Activated CD8-positive, alpha-beta memory T cell treated with anti-CD3 and anti-CD28 coated beads, Interleukin-2, amount 50 U/mL, for 1 hour (primary cell): ENCODE measurements around the gene OR2Z1.

Source experiments
- DNase-seq: peaks from one replicate; pipeline ENCODE4 v3.0.0-alpha.2; 2020; ENCODE audit errors: extremely low read depth

OR2Z1 gene, protein sequence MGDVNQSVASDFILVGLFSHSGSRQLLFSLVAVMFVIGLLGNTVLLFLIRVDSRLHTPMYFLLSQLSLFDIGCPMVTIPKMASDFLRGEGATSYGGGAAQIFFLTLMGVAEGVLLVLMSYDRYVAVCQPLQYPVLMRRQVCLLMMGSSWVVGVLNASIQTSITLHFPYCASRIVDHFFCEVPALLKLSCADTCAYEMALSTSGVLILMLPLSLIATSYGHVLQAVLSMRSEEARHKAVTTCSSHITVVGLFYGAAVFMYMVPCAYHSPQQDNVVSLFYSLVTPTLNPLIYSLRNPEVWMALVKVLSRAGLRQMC

DNA sequence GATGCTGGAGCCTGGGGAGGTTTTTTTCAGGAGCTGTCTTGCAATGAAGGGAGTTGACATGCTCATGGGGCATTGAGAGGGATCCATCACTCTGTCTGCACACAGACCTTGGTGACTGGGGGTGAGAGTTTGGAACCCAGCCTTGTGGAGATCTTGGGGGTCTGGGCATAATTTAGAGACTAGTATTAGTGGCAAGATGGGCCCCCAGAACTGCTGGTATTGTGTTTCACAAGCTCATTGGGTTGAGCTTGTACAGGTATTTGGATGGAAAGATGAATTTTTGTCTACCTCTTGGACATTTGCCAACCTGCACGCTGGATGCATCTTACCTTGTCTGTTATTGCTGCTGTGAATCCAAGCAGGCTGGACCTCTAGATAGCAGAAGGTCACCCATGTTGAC lies at the start of gene OR2Z1:
Gene OR2Z1, plus strand, starts transcription at position 301 of the 400 bp plus-strand sequence. CDS start 9,395 bp downstream, outside the sequence.
- no peak for DNase-seq

DNA sequence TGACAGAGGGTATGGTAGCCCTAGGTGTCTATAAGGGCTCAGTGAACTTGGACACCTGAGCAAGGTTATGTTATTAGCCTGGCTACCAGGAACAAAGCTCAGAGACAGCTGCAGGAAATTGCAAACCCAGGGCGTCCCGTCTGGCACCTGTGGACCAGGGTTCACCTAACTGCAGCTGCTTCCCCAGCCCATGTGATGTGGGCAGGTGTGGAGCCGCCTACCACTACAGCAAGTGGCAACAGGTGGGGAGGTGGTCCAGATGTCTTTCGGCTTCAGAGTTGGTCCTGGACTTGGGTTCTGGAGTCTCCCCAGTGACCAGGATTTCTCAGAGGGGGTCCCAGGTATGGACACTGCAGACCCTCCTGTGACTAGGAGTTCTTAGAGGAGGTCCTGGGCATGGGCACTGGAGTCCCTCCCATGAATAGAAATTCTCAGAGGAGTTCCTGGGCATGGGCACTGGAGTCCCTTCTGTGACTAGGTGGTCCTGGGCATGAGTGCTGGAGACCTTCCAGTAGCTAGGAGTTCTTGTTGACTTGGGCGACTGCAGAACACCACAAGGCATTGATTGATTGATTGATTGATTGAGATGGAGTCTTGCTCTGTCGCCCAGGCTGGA lies 48.0 kb upstream of the OR2Z1 start:
- DNase-seq, result no peak

DNA sequence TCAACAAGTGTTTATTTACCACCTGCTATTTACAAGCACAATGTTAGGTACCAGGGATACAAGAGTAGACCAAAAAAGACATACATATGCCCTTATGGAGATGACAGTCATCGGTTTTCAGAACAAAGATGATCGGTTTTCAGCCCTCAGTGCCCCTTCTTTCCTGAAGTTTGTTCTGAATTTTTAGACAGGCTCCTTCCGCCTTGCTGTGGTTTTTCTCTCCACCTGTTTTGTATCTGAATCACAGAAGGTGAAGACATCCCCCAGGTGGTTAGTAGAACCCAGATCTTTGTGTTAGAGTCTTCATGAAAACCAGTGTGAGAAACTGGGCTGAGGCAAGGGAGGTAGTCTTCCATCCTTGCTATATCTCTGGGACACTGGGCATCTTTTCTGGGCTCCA lies 46.4 kb upstream of the OR2Z1 start:
- DNase-seq, result no peak

DNA sequence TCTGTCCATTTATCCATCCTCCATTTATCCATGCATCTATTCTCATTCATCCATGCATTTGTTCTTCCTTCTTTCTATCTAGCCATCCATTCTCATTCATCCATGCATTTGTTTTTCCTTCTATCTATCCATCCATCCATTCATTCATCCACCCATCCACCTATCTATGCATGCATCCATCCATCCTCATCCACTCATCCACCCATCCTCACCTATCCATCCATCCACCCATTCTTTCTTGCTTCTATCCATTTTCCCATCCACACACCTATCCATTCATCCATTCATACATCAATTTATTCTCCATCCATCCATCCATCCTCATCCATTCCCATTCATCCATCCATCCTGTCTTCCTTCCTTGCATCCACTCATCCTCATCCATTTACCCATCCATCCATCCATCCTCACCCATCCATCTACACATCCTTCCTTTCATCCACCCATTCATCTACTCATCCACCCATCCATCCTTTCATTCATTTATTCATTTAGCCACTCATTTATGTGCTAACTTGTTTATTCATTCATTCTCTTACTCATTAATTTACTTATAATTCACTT lies 43.1 kb upstream of the OR2Z1 start:
- no peak for DNase-seq

DNA sequence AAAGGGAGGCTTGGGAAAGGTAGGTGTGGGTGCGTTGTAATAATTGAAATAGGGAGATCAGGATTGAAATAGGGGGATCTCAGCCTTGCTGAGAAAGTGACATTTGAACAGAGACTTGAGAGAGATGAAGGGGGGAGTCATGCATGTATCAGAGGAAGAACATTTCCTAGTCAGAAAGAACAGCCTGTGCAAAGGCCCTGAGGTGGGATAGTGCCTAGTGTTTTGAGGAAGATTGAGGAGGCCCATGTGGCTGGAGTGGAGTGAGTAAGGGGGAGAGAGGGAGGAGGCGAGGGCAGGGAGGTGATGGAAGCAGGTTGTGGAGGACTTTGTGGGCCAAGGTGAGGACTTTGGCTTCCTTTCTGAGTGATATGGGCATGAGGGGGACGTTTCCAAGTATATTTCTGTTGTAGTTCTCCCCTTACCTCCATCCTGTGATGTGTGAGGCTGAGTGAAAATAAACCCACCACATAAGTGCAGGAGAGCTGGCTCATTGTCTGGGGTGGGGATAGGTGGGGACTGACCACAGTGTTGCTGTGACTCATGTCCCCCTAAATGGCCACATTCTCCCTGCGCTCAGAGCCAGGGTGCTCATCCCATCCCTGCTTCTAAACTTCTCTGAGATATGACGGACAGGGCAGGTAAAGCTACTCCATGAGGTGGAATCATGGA lies 40.6 kb upstream of the OR2Z1 start:
- no peak for DNase-seq

DNA sequence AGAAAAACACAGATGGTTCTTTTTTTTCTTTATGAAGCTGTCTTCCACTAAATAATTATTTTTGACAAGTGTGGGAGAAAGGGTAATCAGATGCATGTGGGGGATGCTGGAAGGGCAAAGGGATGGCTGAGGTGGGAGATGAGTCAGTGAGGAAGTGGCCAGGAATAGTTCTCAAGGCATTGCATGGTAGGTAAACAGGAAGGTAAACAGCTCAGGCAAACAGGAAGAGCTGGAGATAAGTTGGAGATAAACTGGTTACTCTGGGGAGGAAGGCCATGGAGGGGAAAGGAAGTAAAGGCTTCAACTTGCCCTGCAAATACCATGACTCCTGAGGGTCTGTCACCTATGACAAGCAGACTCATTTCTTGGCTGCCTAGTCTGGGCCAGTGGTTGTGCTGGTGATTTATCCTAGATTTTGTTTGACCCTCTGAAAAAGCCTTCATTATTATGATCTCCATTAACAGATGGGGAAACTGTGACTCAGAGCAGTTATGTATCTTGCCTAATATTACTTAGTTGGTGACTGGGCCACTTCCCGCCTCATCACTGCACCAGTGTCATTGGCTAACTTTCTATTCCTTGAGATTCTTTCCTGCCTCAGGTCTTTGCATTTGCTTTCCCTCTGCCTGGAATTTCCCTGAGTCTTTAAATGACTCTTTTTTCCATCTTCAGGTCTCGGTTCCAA lies 39.9 kb upstream of the OR2Z1 start:
- DNase-seq, result no peak

DNA sequence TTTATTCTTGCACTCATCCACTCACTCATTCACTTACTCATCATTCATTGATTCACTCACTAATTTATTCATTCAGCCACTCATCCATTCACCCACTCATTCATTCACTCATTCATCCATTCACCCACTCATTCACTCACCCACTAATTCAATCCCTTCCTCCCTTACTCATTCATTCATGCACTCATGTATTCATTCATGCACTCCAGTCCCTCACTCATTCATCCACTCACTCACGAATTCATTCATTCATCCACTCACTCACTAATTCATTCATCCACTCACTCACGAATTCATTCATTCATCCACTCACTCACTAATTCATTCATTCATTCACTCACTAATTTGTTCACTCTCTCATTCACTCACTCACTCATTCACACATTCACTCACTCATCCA lies 39.0 kb upstream of the OR2Z1 start:
- no peak for DNase-seq

DNA sequence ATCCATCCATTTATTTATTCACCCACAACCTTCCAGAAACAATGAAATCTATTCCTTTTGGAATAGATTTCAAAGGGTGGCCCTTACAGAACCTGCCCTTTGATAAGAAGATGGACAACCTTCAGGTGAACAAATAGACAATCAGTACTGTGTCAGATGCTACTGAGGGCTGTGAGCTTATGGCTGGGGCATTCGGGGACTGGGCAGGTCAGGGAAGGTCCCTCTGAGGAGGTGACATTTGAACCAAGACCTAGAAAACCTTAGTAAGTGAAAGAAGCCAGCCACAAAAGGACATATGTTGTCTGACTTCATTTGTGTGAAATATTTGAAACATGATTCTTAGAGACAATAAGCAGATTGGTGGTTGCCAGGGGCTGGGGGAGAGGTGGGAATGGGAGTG lies 38.5 kb upstream of the OR2Z1 start:
- no peak for DNase-seq

DNA sequence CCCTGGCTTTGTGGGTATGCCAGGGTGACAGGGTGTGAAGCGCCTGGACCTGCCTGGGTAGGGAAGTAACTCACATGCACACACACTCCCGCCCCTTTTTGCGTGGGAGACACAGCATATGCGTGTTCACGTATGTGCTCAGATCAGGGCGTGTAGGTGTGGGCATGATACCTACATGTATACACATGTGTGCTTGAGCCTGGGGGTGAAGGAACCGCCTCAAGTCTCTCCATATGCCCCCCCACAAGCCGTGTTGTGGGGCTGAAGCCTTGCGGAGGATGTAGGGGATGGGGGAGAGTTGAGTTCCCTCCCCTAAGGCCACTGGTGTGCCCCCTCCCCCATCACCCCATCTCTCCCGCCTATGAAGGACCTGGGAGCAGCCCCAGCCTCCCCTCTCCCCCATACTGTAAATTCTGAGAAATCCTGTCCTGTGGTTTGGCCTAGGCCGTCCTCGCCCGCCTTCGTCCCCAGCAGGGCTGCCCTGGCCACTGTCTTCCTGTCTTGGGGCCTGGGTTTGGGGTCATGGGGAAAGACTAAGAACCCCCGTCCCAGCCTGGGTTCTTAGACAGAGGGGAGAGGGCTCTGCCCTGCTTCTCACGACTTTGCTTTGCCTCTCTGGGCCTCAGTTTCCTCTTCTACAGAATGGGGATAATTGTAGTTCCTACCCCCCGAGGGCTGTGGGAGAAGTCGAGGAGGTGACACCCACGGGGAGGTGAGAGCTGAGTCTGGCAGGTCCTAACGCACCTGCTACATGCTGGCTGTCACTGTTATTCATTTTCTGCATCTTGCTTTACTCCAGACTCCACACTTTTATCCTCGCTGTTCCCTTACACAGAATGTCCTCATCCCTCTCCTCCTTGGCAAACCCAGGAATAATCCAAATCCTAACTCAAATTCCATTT lies 37.2 kb upstream of the OR2Z1 start:
- no peak for DNase-seq

DNA sequence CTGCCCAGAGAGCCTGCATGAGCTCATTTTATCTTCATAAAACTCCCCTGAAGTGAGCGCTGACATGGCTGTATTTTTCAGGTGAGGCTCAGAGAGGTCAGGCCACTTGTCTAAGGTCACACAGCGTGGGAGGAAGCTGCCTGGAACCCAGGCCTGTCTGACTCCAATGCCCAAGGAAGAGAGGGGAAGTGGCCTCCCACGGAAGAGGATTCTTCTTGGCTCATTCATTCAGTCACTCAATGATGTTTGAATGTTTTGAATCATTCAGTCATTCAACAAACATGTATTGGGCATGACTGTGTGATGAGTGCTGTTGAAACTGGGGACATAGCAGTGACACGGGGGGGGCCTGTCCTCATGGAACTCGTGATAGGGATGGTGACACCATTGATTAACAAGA lies 34.9 kb upstream of the OR2Z1 start:
- no peak for DNase-seq

DNA sequence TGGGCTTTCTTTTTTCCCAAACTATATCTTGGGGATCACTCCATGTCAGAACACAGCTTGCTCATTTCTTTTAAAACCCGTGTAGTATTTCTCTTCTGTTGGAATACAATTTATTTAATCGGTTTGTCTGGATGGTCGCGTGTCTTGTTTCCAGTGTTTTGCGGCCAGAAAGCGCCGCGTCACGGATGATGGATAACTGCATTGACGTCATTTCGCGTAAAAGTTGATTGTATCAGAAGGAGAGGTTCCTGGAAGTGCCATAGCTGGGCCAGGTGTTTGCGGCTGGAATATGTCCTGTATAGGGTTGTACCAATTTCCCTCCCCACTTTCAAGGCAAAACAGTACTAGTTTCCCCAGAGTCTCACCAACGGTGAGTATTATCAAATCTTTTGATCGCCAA lies 32.5 kb upstream of the OR2Z1 start:
- no peak for DNase-seq

DNA sequence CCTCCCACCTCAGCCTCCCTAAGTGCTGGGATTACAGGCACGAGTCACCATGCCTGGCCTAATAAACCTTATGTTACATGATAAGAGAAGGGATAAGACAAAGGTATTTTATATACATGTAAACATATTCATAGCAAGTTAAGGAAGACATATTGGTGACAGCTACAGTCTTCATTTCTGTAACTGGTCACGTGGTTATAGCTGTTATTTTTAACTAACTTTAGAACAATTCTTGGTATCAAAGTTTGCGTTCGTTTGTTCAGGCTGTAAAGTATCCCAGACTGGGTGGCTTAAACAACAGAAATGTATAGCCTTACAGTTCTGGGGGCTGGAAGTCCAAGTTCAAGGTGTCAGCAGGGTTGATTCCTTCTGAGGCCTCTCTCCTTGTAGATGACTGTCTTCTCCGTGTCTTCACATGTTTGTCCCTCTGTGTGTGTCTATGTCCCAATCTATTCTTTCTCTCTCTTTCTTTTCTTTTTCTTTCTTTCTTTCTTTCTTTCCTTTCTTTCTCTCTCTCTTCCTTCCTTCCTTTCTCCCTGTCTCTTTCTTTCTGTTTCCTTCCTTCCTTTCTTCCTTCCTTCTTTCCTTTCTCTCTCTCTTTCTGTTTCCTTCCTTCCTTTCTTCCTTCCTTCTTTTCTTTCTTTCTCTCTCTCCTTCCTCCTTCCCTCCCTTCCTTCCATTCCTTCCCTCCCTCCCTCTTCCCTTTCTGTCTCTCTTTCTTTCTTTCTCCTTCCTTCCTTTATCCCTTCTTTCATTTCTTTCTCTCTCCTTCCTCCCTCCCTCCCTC lies 30.5 kb upstream of the OR2Z1 start:
- DNase-seq, result no peak

DNA sequence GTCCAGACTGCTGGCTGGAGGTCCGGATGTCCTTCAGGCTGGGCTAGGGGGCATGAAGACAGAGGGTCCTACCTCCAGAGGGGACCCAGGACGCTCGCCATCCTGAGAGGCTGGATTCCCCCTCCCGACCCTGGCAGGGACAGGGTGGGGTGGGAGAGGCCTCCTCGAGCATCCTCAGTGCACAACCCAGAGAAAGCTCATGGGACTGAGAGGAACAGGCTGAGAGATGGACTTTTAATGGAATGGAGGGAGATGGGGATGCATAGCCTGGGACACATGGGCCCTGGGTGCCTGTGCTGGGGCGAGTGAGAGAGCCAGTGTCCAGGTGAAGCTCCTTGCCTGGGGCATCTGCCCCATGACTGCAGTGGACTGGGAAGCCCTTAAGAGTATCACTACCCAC lies 25.9 kb upstream of the OR2Z1 start:
- DNase-seq, result no peak

DNA sequence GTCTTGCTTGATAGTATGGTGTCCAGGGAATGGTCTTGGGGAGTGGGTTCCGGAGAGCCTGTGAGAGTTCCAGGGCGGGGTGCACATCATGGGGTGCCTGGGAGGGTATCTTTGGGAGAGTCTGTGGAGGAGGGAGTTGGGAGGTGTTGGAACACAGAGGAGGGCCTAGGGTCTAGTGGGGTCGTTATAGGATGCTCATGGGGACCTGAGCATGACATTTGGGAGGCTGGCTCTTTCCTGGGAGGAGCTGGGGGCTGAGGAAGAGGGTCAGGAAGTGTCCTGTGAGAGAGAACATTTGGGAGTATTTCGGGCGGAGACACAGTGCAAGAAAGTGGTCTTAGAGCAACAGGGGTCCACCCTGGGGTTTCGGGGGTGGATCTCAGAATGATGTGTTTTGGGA lies 25.5 kb upstream of the OR2Z1 start:
- no peak for DNase-seq

DNA sequence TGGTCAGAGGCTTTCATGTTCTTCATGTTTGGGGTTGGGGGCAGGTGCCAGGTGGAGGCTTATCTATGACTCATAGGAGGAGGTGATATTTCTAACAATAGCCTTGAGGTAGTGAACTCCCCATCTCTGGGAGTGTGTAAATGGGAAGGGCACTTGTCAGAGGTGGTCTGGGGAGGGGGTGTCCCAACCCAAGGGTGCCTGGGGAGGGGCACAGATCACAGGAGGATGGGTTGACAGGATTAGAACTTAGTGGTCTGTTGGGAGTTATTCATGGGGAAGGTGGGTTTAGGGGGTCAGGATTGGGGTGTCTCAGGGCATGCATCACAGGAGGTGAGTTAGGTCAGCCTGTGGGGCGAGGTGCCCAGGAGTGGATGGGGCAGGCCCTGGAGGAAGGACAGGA lies 24.4 kb upstream of the OR2Z1 start:
- DNase-seq, result no peak

DNA sequence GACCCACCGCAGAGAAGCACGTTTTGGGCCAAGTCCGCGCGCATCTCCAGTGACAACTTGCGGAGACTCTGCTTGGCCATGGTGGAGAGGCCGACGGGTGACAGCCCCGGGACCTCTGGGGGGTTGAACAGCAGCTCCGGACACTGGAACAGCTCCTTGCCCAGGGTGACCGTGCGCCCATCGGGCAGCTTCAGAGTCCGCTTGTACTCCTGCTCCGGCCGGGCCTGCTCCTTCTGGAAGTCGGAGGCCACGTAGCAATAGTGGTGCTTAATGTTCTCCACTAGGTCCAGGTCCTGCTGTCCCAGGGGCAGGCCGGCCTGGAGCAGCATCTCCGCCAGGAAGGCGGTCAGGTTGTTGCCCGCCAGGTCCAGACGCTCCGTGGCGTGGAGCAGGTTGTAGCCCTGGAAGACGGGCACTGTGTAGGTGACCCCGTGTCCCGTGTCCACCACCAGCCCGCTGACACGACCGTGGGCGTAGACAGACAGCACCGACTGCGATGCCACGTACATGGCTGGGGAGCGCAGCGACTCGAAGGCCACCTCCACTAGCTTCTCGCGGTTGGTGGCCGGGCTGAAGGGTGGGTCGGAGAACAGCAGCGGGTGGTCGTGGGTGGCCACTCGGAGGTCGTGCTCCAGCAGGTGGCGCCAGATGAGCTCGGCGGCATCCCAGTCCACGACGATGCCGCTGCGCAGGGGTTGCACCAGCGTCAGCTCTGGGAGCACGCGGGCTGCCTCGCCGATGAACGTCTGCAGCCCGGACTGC lies 23.6 kb upstream of the OR2Z1 start:
- DNase-seq, result no peak

DNA sequence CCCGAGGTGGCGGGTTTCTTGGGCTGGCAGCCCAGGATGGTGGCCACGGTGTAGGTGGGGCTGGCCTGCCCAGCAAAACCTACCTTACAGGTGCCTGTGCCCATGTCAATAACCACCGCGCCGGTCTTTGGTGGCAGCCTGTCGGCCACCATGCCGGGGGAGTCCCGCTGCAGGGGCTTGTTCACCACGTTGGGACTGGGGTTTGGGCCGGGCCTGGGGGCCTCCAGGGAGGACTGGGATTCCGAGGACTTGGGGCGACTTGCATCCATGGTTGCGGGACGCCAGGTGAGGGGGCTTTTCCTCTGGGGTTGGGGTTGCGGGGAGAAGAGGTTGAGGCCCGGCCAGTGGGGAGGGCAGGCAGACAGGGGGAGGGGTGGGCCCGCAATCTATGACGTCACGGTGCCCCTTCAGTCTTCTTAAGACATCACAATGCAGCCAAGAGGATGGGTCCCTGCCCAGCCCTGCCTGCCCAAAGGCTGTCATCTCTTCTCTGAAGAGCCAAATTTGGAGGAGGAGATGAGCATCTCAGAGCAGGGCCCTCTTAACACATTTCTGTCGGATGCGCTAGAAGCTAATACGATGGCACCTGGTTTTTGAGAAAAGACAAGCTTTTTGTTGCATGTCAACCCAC lies 22.9 kb upstream of the OR2Z1 start, which contains the start of gene ACTL9:
Gene ACTL9, minus strand, starts transcription at position 363 of the 631 bp plus-strand sequence. Its CDS starts 94 bp downstream, at position 269.
- no peak for DNase-seq

DNA sequence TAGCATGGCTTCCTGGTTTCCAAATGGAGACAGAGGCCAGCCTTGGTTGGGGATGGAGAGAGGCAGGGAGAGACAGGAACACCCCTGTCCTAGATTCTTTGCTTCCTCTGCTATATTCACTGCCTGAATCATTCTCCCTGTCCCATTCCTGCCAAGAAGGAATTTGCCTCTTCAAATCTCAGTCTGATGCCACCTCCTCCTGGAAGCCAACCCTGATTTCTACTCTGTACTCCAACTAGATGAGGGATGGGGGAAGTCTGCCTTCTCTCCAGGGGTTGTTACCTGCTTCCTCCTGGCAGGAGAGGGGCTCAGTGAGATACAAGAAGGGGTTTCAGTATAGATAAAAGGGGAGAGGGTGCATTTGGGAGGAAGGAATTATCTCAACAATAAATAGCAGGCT lies 21.5 kb upstream of the OR2Z1 start:
- DNase-seq, result no peak

DNA sequence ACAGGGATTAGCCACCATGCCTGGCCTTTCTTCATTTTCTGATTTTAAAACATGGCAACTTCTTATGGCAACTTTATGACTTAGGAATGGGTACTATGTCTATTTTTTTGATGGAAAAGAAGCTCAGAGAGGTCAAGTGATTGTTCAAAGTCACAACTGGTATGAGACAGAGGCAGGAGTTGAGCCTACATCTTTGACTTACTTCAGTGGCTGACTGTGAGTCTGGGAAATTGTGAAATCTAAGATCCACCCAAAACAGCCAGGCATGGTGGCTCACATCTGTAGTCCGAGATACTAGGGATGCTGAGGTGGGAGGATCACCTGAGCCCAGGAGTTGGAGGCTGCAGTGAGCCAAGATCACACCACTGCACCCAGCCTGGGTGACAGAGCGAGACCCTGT lies 20.5 kb upstream of the OR2Z1 start:
- no peak for DNase-seq
